Cardiac septum (tissue), 1 donor: ENCODE results near the gene SYT15B. TPM values are rescaled to one million over a fixed set of nuclear protein-coding genes. Genes with fewer than 3 reads are reported as not detected.
"Not testable (repeated sequence)": the region's sequence is repeated elsewhere in the genome, so short reads cannot be mapped to it uniquely, and the experiment has no call there.

Experiments used
- DNase-seq: peaks from one replicate; pipeline ENCODE4 v3.0.0-alpha.2; 2020; ENCODE audit warnings: low spot score
- intact Hi-C: fragments of 100-400 bp; cut with DNase I; formaldehyde crosslinking; loops from one replicate; pipeline ENCODE4 v1.14.0; 2022
- total RNA-seq: library from RNA; stranded (reverse); fragmentation: NEBNext Ultra II Directional; extraction: Animal tissue kit (Norgen Biotek cat#: 25700); gene quantifications from one replicate; pipeline ENCODE4 v1.2.1, GENCODE V29; 2021
- donor health status: DM: no; HTN: no; CAD: no.

Gene SYT15B
- total RNA-seq, 1 donor from 2014 or later, result 4.6 TPM

DNA sequence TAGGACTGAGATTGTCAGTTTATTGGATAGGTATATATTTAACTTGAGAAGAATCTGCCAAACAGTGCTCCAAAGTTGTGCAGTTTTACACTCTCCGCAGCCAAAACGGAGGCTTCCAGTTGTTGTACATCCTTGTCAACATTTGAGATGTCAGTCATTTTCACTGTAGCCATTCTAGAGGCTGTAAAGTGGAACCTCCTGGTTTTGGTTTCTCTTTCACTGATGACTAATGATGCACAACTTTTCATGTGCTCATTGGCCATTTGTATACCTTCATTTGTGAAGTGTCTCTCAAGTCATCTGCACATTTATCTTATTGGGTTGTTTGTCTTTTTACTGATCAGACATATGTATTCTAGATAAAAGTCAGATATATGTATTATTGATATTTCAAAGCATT is 22.5 kb downstream of the SYT15B start:
- DNase-seq, intact Hi-C loops: not testable (repeated sequence)

GRCh38 chr10:47730911-47731310 is 32.5 kb downstream of the SYT15B start:
- intact Hi-C loops, DNase-seq: not testable (repeated sequence)

GRCh38 chr10:47725740-47726139 is 37.7 kb downstream of the SYT15B start:
- intact Hi-C loops, DNase-seq: not testable (repeated sequence)

DNA sequence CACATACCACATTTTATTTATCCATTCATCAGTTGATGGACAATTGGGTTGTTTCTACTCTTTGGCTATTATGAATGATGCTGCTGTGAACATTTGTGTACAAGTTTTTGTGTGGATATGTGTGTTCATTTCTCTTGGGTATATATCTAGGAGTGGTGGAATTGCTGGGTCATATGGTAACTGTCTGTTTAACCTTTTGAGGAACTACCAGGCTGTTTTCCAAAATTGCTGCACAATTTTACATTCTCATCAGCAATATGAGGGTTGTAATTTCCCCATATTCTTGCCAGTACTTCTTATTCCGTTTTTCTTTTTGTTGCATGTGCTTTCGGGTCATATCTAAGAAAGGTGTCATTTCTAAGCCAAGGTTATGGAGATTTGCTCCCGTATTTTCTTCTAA is 38.3 kb downstream of the SYT15B start:
- intact Hi-C loops, DNase-seq: not testable (repeated sequence)

GRCh38 chr10:47724119-47724518 is 39.3 kb downstream of the SYT15B start:
- intact Hi-C loops, result not testable (repeated sequence)

DNA sequence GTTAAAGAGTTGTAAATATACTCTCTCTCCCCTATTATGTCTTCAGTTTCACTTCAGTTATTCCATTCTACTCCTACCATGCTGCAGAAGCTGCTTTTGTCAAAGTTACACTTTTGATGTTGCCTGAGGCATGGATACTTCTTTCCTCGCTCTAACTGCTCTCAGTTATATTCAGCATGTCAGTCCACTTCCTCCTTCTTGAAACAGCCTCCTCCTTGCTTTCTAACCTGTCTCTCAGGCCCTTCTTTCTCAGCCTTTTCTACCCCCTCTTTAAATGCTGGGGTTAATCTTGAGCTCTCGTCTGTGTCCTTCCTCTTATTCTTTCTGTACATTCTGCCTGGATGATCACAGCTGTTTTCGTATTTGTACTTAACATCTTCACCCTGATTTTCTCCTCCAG is 40.0 kb downstream of the SYT15B start:
- intact Hi-C loops, DNase-seq: not testable (repeated sequence)

More at GRCh38 chr10:47724119-47724518, 39.3 kb downstream of the SYT15B start:
- not testable (repeated sequence) for DNase-seq

- DNase-seq, intact Hi-C loops: not testable (repeated sequence)
Measured at GRCh38 chr10:47717011-47717769, 46.2 kb downstream of the SYT15B start.

Other genes starting within 250 kb of the SYT15B start
- gene AGAP9, start 240.0 kb downstream of the SYT15B start, total RNA-seq, result 4.1 TPM
- gene NPY4R2, start 155.1 kb upstream of the SYT15B start, total RNA-seq, result not detected
- not detected for gene FAM25C, start 236.2 kb upstream of the SYT15B start, total RNA-seq